ENCODE data around the gene LRRC26.
"Not testable (repeated sequence)": the region's sequence is repeated elsewhere in the genome, so short reads cannot be mapped to it uniquely, and the experiment has no call there.

Gene LRRC26

DNA sequence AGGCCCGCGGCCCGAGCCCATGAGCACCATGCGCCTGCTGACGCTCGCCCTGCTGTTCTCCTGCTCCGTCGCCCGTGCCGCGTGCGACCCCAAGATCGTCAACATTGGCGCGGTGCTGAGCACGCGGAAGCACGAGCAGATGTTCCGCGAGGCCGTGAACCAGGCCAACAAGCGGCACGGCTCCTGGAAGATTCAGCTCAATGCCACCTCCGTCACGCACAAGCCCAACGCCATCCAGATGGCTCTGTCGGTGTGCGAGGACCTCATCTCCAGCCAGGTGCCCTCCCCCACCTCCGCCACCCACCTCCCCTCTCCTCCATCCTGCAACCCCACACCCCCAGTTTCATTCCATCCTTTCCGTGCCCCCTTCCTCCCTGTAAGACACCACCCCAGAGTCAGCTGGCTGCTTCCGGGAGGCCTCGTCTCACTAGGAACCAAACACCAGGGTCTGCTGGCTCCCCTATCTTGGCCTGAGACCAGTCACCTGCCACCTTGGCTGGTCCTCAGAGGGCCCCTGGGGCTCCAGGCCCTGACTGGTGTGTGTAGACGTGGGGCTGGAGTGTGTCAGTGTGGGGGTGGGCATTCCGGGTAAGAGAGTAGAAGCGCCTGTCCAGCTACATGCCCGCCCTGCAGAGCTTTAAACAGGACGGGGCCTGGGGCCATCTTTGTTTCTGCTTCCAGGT lies 30.2 kb downstream of the LRRC26 start:
- FAIRE-seq = no peak
- DNase-seq (ENCODE audit: insufficient read length, low spot score) = peak; percentile 9

DNA sequence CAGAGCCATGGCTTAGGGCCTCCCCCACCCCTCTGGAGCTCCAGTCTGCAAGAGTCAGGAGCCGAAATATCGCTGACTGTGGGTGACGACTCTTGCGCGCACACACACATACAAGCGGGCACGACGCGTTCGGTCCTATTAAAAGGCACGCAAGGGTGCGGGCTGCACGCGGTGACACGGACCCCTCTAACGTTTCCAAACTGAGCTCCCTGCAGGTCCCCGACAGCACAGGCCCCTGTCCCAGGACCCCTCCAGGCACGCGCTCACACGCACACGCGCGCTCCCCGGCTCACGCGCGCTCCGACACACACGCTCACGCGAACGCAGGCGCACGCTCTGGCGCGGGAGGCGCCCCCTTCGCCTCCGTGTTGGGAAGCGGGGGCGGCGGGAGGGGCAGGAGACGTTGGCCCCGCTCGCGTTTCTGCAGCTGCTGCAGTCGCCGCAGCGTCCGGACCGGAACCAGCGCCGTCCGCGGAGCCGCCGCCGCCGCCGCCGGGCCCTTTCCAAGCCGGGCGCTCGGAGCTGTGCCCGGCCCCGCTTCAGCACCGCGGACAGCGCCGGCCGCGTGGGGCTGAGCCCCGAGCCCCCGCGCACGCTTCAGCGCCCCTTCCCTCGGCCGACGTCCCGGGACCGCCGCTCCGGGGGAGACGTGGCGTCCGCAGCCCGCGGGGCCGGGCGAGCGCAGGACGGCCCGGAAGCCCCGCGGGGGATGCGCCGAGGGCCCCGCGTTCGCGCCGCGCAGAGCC lies 31.0 kb downstream of the LRRC26 start, which contains the start of gene GRIN1:
Gene GRIN1, plus strand, starts transcription at position 433 of the 746 bp plus-strand sequence. CDS start 333 bp downstream, outside the sequence.
- DNase-seq (ENCODE audit: insufficient read length, low spot score) = peak; percentile 28
- FAIRE-seq = no peak

DNA sequence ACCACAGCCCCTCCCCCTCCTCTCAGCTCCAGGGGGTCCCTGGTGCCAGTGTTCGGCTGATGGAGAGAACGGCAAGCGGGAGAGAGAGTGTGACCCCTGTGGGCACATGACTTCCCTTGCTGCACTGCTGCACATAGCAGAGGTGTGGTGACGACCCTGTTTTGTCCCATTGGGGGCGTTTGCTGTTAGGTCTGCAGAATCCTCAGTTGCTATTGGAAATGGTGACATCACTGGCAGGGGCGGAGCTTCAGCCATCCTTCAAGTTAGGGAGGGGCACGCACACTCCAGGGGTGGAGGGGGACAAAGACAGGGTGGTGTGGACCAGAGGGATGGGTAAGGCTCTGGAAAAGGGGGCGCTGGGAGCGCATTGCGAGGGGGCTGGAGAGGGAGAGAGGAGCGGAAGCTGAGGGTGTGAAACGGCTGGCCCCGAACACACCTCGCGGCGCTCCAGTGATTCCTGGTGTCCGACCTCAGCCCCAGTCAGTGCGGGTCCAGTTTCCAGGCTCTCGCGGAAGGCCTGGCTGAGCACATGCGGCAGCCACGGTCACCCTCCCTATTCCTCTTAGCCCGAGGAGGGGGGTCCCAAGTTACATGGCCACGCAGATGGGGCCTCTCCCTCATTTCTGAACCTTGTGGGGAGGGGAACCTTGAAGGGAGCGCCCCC lies 31.7 kb downstream of the LRRC26 start:
- no peak for FAIRE-seq
- DNase-seq (ENCODE audit: insufficient read length, low spot score) = peak; percentile 53

DNA sequence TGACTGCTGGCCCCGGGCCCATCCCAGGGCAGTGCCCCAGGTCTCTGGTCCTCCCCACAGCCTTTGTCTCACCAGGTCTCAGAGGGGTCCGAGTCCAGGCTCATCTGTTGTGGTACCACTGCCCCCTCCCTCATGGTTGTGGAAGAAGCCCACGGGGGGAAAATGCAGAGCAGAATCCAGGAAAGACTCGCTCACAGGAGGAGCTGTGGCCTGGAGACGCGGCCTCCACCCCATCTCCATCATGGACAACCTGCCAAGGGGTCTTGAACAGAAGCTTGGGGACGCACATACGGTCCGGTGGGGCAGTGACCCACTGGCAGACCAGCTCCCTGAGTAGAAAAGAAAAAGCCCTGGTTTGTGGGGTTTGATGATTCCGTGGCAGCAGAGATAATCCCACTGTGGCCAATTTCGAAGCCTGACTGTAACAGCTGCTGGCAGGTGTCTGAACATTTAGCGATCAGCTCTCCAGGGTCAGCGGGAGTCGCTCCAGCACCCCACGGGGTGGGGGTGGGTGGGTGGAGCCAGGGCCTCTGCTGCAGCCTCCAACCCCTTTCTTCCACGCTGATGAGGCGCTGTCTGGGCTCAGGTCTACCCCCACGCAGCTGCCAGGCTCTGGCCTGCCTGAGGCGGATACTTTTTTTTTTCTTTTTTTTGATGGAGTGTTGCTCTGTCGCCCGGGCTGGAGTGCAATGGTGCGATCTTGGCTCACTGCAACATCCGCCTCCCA lies 32.8 kb downstream of the LRRC26 start:
- FAIRE-seq (no peak), DNase-seq (ENCODE audit: insufficient read length, low spot score) (peak; percentile 9)

DNA sequence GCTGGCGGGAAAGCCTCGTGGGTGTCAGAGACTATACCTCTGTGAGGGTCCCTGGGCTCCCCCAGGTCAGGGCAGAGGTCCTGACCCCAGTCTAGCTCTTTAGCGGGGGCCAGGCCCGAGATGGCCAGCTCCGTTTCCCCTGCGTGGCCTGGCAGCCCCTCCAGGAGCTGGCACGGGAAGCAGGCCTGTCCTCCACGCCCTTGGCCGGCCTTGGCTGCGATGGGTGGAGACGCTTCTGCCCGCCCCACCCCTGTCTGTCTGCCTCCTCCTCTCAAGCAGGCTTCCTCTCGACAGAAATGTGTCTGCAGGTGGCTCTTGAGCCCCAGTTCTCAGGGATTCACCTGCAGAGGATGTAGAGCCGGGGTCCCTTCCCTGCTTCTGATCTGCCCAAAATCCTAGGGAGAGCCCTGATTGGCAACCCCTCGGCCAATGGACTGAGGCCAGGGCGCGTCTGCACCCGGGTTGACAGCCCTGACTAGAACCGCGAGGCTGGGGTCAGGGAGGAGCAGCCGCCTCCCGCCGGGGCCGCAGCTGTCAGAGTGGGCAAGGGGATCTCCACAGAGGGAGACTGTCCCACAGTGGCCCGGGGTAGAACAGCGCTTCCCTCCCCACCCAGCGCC lies 33.5 kb downstream of the LRRC26 start:
- peak; percentile 30 for DNase-seq (ENCODE audit: insufficient read length, low spot score)

DNA sequence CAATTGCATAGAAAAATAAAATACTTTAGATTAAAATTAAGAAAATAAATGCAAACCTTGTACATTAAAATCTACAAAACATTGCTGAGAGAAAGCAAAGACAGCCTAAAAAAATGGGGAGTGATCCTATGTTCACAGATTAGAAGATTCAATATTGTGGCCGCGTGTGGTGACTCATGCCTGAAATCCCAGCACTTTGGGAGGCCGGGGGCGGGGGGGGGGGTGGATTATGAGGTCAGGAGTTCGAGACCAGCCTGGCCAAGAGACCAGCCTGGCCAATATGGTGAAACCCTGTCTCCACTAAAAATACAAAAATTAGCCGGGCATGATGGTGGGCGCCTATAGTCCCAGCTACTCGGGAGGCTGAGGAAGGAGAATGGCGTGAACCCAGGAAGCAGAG lies 34.7 kb downstream of the LRRC26 start:
- not testable (repeated sequence) for FAIRE-seq; DNase-seq (ENCODE audit: insufficient read length, low spot score)

More for the DNA sequence above, 33.5 kb downstream of the LRRC26 start:
- FAIRE-seq = no peak

DNA sequence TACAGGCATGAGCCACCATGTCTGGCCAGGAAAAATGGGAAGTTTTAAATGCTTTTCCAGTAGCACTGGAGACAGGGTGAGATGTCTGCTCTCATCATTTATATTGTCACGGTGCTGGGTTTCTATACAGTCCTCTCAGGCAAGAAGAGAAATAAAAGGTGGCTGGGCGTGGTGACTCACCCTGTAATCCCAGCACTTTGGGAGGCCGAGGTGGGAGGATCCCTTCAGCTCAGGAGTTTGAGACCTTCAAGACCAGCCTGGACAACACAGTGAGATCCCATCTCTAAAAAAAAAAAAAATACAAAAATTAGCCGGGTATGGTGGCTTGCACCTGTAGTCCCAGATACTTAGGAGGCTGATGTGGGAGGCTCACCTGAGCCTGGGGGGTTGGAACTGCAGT lies 35.7 kb downstream of the LRRC26 start:
- FAIRE-seq (no peak), DNase-seq (ENCODE audit: insufficient read length, low spot score) (no peak)

DNA sequence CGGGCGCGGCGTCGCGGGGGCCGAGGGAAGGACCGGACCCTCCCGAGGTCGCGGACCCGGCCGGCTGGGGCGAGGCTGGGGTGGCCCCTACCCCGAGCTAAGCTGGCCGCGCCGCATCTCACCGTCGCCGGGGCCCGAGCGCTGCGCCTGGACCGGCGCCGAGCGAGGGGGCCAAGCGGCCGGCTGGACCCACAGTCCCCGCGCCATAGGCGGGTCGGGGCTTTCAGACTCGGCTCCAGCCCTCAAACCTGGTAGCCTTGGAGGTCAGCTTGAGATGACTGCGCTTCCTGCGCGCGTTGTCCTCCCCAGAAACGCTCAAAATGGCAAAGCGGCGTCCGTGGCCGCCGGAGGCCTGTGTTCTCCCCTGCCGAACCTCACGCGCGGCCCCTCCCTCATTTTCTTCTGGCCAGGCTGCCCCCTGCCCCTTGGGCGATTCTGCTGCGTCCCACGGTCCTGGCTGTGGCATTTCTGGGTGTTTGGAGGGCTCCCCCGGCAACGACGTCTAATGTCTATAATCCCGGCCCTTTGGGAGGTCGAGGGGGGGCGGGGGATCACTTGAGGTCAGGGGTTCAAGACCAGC lies 39.6 kb downstream of the LRRC26 start:
- FAIRE-seq (no peak), DNase-seq (ENCODE audit: insufficient read length, low spot score) (peak; percentile 7)

DNA sequence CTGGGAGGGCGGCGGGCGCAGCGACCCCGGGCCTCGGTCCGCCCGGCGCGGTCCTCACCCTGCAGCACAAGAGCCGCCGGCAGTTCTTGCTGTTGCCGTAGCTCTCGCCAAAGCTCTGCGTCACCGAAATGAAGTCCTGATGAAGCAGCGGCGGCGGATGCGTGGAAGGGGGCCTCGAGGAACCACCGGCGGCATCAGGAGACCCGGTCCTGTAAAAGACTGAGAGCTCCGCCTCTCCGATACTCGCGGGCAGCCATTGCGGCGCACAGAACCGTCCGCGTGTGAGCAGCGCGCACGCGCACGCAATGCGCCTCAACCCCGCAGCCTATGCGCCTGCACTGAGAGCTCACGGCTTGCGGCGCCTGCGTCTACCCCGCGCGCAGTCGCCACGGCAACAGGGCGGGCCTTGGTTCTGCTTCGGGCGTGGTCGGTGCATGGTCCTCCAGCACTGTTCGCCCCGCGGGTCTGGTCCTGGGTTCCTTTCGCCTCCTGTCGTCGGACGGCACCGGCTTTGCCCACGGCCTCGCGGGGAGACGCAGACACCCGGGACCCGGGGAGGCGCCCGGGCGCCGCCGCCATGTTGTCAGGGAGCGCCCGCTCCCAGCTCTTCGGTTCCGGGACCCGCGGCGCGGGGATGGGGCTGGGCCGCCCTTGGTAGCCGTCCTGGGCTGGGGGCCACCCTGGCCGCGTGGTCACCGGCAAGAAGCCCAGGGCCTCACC lies 40.2 kb downstream of the LRRC26 start:
- DNase-seq (ENCODE audit: insufficient read length, low spot score) (peak; percentile 96), FAIRE-seq (peak; percentile 68)

DNA sequence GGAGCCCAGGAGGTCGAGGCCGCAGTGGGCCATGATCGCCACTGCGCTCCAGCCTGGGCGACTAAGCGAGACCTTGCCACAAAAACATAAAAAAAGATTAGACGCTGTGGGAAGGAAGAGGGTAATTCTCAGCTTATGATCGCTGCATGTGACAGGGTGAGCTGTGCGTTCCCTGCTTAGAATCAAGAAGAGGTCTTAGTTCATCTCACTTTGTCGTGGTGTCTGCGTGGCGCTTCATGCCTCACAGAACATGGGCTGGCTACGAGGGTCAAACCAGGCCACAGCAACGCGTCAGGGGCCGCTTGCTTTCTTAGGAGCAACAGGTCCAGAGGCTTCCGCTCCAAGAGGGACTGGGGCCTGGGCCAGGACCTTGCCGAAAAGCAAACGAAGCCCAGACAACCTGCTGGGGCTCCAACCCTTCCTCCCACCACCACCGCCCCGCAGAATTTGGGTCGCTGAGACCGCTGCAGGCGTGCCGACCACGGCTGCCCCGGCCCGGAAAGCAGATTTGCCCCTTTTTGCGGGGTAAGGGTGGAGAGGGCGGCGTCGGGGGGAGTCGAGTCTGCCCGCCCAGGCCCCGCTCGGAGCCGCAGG lies 40.9 kb downstream of the LRRC26 start:
- FAIRE-seq = no peak
- peak; percentile 16 for DNase-seq (ENCODE audit: insufficient read length, low spot score)

DNA sequence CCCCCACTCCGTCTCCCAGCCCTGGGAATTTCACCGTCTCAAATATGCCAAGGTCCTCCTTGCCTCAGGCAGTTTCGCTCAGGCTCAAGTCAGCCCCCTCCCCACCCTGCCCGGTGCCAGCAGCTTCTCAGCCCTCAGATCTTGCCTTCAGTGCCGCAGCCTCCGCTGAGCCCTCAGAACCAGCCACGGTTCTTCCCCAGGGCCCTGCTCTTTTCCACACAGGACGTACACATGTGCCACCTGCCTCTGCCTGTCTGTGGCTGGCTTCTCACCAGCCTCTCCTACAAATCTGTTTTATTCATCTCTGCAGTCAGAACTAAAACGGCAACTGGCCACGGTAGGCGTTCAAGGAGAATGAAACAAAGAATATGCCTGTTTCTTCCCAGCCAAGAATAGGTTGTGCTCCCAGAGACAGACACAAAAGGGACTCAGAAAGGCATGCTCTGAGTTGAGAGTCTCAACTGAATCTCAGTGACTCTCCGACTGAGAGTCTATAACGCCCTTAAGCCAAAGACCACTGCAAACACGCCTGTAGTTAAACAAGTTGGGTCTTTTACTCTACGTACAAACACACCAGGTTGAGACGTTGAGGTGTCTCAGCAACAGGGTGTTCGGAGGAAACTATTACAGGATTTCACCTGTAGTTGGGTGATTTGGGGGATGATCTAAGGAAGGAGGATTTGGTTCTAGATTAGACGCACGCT lies 41.5 kb downstream of the LRRC26 start:
- FAIRE-seq = peak; percentile 73
- no peak for DNase-seq (ENCODE audit: insufficient read length, low spot score)

DNA sequence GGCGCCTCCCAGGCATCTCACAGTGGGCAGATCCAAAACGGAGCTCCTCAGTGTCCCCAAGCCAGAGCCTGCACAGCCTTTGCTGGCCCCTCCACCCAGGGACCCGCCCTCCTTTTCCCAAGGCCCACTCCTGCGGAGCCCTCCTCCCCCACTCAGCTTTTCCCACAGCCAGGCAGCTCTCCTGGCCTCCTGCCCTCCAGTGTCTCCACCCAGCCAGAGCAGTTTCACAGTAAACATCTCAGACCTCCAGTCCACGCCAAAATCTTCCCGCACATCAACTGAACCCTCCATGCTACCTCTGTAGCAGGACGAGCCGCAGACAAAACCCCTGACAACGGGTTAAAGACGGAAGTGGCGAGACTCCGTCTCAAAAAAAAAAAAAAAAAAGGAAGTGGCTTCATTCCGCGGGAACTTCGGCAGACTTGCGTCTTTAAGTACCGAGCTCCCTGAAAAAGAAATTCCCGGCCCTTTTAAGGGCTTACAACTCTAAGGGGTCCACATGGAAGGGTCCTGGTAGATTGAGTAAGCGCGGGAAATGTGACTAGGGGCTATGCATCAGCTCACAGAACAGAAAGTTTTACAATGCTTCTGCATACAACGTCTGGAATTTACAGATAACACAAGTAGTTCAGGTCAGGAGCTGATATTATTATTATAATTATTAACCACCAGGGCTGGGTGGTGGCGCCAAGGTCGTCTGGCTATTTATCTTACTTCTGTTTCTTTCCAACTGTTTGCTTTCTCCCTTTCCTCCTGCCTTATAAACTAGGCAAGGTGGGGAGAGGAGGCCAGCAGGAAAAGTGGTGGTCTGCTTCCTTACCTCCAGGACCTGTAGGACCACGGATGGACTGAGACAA lies 42.3 kb downstream of the LRRC26 start:
- DNase-seq (ENCODE audit: insufficient read length, low spot score) (no peak), FAIRE-seq (peak; percentile 76)

DNA sequence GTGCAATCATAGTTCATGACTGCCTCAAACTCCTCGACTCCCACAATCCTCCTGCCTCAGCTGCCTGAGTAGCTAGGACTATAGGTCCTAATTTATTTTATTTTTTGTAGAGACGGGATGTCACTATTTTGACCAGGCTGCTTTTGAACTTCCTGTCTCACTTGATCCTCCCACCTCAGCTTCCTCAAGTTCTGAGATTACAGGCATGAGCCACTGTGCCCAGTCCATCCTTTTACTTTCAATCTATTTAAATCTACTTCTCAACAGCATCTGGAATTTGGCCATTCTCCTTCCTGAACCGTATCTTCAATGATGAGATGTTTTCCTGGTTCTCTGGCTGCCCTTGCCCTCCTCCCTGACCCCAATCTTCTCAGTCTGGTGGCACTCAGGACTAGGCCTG lies 43.1 kb downstream of the LRRC26 start:
- FAIRE-seq = no peak

DNA sequence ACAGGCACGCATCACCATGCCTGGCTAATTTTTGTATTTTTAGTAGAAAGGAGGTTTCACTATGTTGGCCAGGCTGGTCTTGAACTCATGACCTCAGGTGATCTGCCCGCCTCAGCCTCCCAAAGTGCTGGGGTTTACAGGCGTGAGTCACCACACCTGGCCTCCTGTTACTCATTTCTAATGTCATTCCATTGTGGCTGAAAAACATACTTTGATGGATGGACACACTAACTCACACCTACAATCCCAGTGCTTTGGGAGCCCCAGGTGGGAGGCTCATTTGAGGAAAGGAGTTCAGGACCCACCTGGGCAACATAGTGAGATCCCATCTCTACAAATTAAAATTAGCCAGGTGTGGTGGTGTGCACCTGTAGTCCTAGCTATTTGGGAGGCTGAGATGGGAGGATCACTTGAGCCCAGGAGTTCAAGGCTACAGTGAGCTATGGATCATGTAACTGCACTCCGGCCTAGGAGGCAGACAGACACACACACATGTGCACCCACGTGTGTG lies 45.8 kb downstream of the LRRC26 start:
- DNase-seq (ENCODE audit: insufficient read length, low spot score); FAIRE-seq: not testable (repeated sequence)

More for the DNA sequence above, 43.1 kb downstream of the LRRC26 start:
- no peak for DNase-seq (ENCODE audit: insufficient read length, low spot score)

DNA sequence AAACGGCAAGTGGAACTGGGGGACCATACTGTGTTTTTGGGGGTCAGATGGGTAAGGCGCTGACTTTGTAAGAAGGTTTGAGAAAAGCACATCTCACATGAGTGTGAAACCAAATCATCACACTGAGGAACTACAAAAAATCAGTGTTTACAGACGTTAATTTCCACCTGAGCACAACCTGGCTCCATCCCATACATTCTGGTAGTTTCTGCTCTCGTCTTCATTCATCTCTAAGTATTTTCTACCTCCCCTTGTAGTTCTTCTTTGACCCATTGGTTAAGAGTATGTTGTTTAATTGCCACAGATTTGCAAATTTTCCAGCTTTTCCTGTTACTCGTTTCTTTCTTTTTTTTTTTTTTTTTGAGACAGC lies 46.4 kb downstream of the LRRC26 start:
- no peak for DNase-seq (ENCODE audit: insufficient read length, low spot score)
- FAIRE-seq = peak; percentile 76

DNA sequence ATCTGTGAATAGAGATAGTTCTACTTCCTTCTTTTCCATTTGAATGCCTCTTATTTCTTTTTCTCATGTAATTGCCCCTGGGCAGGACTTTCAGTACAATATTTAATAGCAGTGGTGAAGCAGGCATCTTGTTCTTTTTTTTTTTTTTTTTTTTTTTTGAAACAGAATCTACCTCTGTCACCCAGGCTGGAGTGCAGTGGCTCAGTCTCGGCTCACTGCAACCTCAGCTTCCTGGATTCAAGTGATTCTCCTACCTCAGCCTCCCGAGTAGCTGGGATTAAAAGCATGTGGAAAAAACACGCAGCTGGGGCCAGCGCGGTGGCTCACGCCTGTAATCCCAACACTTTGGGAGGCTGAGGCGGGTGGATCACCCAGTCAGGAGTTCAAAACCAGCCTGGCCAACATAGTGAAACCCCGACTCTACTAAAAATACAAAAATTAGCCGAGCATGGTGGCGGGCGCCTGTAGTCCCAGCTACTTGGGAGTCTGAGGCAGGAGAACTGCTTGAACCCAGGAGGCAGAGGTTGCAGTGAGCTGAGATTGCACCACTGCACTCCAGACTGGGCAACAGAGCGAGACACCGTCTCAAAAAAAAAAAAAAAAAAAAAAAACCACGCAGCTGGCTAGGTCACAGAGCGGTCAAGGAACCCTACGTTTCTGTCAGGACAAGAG lies 46.9 kb downstream of the LRRC26 start:
- not testable (repeated sequence) for FAIRE-seq; DNase-seq (ENCODE audit: insufficient read length, low spot score)
